GM18870 (cell line): ENCODE data around the gene ARID5B.

ENCODE experiments used
- ATAC-seq: cut with Tn5 transposase; IDR thresholded peaks from one replicate; pipeline ENCODE4 v1.9.1; 2021; ENCODE audit warnings: moderate library complexity; ENCODE audit not compliant: unreplicated experiment

Gene ARID5B

GRCh38 chr10:61986382-61986781 is 84.9 kb downstream of the ARID5B start:
- no peak for ATAC-seq

- ATAC-seq, result no peak
These were observed 85.4 kb downstream of the ARID5B start for GRCh38 chr10:61986788-61987492.

- peak; percentile 17 for ATAC-seq
These were observed 86.0 kb downstream of the ARID5B start for GRCh38 chr10:61987537-61987936.

GRCh38 chr10:61987951-61988379 is 86.5 kb downstream of the ARID5B start:
- ATAC-seq, result peak; percentile 99

GRCh38 chr10:61989995-61990760 is 88.7 kb downstream of the ARID5B start:
- ATAC-seq, result no peak

- ATAC-seq, result no peak
These were observed 89.2 kb downstream of the ARID5B start for GRCh38 chr10:61990761-61991135.

- no peak for ATAC-seq
These were observed 89.7 kb downstream of the ARID5B start for GRCh38 chr10:61991166-61991565.

- ATAC-seq, result no peak
These were observed 90.6 kb downstream of the ARID5B start for GRCh38 chr10:61992059-61992460.

GRCh38 chr10:61992671-61993668 is 91.5 kb downstream of the ARID5B start:
- peak; percentile 30 for ATAC-seq

- no peak for ATAC-seq
These were observed 92.4 kb downstream of the ARID5B start for GRCh38 chr10:61993711-61994401.

- no peak for ATAC-seq
These were observed 93.1 kb downstream of the ARID5B start for GRCh38 chr10:61994405-61995219.

- no peak for ATAC-seq
These were observed 93.7 kb downstream of the ARID5B start for GRCh38 chr10:61995220-61995503.

GRCh38 chr10:61998937-61999336 is 97.4 kb downstream of the ARID5B start:
- ATAC-seq, result no peak

GRCh38 chr10:62000037-62000603 is 98.6 kb downstream of the ARID5B start:
- ATAC-seq, result peak; percentile 67

- no peak for ATAC-seq
These were observed 99.2 kb downstream of the ARID5B start for GRCh38 chr10:62000726-62001125.

GRCh38 chr10:62001898-62002297 is 100.4 kb downstream of the ARID5B start:
- no peak for ATAC-seq

- no peak for ATAC-seq
These were observed 101.3 kb downstream of the ARID5B start for GRCh38 chr10:62002753-62003152.

- no peak for ATAC-seq
These were observed 102.5 kb downstream of the ARID5B start for GRCh38 chr10:62004042-62004441.

- ATAC-seq, result no peak
These were observed 103.8 kb downstream of the ARID5B start for GRCh38 chr10:62005281-62005680.

- ATAC-seq, result no peak
These were observed 104.2 kb downstream of the ARID5B start for GRCh38 chr10:62005687-62006086.
